GM19351 (cell line): Measurements from ENCODE around the gene RBM6.
"Not testable (repeated sequence)": the region's sequence is repeated elsewhere in the genome, so short reads cannot be mapped to it uniquely, and the experiment has no call there.

ENCODE experiments used
- ATAC-seq: cut with Tn5 transposase; IDR thresholded peaks from one replicate; pipeline ENCODE4 v1.9.1; 2021; ENCODE audit warnings: mild to moderate bottlenecking, moderate library complexity; ENCODE audit not compliant: unreplicated experiment

The RBM6 gene, protein sequence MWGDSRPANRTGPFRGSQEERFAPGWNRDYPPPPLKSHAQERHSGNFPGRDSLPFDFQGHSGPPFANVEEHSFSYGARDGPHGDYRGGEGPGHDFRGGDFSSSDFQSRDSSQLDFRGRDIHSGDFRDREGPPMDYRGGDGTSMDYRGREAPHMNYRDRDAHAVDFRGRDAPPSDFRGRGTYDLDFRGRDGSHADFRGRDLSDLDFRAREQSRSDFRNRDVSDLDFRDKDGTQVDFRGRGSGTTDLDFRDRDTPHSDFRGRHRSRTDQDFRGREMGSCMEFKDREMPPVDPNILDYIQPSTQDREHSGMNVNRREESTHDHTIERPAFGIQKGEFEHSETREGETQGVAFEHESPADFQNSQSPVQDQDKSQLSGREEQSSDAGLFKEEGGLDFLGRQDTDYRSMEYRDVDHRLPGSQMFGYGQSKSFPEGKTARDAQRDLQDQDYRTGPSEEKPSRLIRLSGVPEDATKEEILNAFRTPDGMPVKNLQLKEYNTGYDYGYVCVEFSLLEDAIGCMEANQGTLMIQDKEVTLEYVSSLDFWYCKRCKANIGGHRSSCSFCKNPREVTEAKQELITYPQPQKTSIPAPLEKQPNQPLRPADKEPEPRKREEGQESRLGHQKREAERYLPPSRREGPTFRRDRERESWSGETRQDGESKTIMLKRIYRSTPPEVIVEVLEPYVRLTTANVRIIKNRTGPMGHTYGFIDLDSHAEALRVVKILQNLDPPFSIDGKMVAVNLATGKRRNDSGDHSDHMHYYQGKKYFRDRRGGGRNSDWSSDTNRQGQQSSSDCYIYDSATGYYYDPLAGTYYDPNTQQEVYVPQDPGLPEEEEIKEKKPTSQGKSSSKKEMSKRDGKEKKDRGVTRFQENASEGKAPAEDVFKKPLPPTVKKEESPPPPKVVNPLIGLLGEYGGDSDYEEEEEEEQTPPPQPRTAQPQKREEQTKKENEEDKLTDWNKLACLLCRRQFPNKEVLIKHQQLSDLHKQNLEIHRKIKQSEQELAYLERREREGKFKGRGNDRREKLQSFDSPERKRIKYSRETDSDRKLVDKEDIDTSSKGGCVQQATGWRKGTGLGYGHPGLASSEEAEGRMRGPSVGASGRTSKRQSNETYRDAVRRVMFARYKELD

DNA sequence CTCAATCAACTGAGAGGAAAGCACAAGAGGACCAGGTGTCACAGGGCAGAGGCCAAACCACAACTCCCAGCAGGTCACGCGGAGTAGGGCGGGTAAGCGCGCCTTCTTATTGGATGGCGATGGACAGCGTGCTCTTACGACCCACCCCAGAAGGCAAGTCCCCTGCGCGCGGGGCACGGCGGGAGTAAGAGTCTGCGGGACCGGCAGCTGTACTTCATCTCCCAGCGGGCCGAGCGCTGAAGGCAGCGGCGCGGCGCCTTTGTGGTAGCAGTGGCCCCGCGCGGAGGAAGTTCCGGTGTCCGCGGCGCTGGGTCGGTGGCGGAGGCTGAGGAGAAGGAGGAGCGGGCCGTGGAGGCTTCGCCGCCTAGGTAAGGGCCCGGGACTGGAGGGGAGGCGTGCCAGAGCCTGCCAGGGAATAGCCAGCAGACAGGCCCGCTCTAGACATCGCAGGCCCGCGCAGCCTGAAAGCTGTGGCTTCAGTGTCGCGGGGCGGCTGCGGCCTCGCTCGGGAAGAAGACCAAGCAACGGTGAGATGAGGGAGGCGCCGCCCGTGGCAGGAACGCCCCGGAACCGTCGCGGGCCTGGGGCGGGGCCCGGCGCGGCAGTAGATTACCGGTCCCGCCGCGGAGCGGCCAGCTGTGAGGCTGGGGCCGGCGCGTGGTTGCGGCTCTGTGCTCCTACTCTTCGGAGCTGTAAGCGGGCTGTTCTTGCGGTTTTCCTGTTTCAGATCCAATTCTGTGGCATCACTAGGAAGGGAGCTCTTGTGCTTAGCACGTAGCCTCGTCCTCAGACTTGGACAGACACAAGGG is at the start of gene RBM6:
Gene RBM6, plus strand, starts transcription at position 293 of the 809 bp plus-strand sequence. CDS start 22,492 bp downstream, outside the sequence.
- ATAC-seq, result peak; percentile 93

GRCh38 chr3:49895791-49896190 is 44.2 kb upstream of the RBM6 start:
- no peak for ATAC-seq

- no peak for ATAC-seq
Measured at GRCh38 chr3:49896345-49896744, 43.6 kb upstream of the RBM6 start.

DNA sequence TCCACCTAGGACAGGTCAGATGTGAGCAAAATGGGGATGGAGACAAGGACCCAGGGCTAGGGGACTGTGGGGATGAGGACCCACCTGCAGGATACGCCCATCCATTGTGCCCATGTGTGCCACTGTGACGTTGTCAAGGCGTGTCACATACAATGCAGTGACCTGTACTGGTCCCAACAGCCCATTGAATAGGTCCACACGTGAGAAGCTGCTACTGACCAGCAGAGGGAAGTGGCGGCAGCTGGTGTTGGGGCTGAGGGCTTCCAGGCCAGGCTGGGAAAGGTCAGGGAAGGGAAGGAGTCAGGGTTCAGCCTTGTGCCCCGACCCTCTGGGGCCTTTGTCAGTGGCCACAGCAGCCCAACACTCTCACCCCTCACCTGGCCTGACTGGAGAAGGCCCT is 41.0 kb upstream of the RBM6 start:
- ATAC-seq, result no peak

- ATAC-seq, result no peak
Measured at GRCh38 chr3:49899815-49900214, 40.1 kb upstream of the RBM6 start.

DNA sequence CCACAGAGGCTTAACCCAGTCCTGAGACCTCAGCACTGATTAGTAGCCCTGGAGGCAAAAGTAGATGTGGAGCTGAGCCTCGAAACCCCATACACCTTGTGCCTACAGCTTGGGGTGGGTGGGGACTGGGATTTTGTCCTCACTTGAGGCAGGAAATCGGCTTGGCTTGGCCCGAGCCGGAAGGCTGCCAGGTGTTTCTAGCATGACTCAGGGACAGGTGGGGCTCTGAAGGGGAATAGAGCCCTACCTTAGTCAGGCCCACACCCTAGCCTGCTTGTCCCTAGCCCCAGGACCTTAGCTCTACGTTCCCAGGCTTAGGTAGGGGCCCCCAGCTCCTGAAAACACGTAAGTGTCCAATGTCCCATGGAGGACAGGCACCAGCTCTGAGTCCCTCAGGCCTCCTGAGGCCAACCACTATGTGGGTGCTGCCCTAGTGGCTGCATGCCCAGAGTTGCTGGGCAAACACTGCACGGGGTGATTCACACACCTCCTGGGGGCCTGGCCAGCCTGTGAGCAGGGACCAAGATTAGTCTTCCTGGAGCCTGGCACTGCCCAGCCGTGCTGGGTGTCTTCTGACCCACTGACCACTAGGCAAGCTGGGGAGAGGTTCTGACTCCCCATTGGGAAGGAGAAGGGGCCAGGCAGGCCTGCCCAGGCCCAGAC is 39.3 kb upstream of the RBM6 start:
- no peak for ATAC-seq

DNA sequence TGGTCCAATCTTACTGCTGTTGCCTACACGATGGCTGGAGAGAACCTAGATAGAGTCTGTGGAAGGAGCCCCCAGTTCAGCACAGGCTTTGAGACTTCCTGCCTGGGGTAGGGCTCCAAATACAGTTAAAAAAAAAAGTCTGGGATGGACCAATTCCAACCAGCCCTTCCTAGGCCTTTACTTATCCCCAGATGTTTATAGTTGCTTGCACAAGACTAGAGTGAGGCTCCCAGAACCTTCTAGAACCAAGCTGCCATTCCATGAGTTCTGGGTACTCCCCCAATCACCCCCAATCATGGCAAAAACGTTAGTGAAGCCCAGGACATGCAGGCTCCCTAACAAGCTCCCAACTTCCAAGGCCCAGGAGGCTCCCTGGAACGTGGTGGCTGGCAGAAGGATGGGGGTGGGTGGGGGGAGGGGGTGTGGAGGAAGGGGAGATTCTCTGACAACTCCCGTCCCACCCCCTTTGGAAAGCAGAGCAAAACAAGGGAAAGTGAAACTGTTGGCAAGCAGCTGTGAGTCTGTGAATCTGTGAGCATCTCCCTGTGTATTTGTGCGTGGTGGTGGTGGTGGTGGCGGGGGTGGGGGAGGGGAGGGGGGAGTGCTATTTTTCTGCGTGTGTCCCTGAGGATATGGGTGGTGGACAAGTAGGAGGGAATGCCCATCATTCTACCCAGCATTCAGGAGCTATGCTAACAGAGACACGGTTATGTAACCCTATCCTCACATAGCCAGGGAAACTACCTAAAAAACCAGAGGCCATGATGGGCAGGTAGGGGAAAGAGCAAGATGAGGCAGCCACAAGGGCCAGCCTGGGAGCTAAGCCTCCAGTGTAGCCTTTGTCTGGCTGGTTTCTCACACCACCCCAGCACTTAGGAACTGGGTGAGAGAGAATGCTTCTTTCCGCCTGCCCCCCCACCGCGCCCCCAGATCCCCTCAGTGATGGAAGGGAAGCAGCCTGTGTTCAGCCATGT is 38.3 kb upstream of the RBM6 start:
- ATAC-seq, result no peak

- ATAC-seq, result no peak
Measured at GRCh38 chr3:49902511-49903345, 37.2 kb upstream of the RBM6 start.

DNA sequence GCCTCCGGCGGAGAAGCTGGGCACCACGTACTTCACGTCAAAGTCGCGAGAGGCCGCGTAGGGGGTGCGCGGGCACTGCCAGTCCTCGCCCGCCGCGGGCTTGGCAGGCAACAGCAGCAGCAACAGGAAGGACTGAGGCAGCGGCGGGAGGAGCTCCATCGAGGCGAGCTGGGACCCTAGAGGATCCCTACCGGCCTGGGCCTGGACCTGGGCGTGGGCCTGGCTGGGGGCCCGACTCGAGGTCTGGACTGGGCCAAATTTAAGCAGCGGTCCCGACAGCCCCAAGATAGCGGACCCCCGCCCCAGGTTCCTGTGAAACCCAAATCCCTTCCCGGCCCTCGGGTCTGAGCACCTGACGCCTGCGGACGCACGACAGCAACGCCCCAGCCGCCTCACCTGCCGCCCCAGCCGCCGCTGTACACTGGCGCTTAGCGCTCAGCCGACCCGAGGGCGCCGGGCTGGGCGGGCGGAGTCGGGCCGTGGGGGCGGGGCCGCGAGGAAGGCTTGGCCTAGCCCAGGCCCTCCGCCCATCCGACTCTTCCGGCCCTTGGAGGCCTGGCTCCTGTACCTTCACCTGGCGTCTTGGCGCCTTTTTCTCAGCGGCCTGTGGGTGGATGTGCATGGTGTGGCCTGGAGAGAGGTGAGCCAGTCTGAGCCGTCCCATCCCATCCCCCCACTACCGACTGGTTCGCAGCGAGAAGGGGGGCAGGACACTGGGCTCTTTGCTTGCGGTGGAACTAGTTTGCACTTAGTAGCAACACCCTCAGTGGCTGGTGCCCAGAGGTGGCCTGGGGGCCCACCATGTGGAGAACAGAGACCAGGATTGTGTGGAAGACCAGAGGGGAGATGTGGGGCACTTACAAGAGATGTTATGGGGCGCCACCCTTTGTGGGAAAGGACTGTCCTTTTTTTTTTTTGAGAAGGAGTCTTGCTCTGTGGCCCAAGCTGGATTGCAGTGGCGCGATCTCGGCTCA is 36.2 kb upstream of the RBM6 start, which contains the start of gene MST1R:
Gene MST1R, minus strand, starts transcription at position 423 of the 974 bp plus-strand sequence. Its CDS starts 264 bp downstream, at position 159.
- peak; percentile 81 for ATAC-seq

GRCh38 chr3:49904448-49904847 is 35.5 kb upstream of the RBM6 start:
- not testable (repeated sequence) for ATAC-seq

- no peak for ATAC-seq
Measured at GRCh38 chr3:49906073-49906743, 33.7 kb upstream of the RBM6 start.

GRCh38 chr3:49908373-49909199 is 31.4 kb upstream of the RBM6 start:
- no peak for ATAC-seq

- ATAC-seq, result no peak
Measured at GRCh38 chr3:49910409-49911123, 29.4 kb upstream of the RBM6 start.

- no peak for ATAC-seq
Measured at GRCh38 chr3:49911124-49911420, 28.9 kb upstream of the RBM6 start.

- ATAC-seq, result no peak
Measured at GRCh38 chr3:49911611-49912010, 28.3 kb upstream of the RBM6 start.
